Esophagus (tissue), 2 donors: Measurements from ENCODE around the gene MBD3L5. TPM values are rescaled to one million over a fixed set of nuclear protein-coding genes. Genes with fewer than 3 reads are reported as not detected.

Source experiments
- H3K27ac ChIP-seq, 2 donors: one replicate each; pipeline ENCODE4 v1.5.1; 2013; ENCODE audit warnings: low read depth in 2 of 2, mild to moderate bottlenecking in 2 of 2, inconsistent platforms in 1 of 2, low read length in 1 of 2, moderate library complexity in 1 of 2
- H3K27me3 ChIP-seq, 2 donors: one replicate each; pipeline ENCODE4 v1.6.1; 2013; ENCODE audit warnings: low read length in 2 of 2, control low read depth in 1 of 2, mild to moderate bottlenecking in 1 of 2; ENCODE audit not compliant: insufficient read depth in 2 of 2, control insufficient read depth in 1 of 2
- H3K36me3 ChIP-seq, 2 donors: one replicate each; pipeline ENCODE4 v1.6.1; 2013; ENCODE audit warnings: low read length in 1 of 2; ENCODE audit not compliant: control insufficient read depth in 2 of 2, insufficient read depth in 2 of 2
- H3K4me1 ChIP-seq, 2 donors: one replicate each; pipeline ENCODE4 v1.6.1; 2013; ENCODE audit warnings: low read length in 1 of 2; ENCODE audit not compliant: control insufficient read depth in 2 of 2, insufficient read depth in 2 of 2
- H3K4me3 ChIP-seq, 2 donors: one replicate each; pipeline ENCODE4 v1.5.1; 2013; ENCODE audit warnings: low read length in 2 of 2, mild to moderate bottlenecking in 2 of 2, low read depth in 1 of 2, moderate library complexity in 1 of 2
- H3K9me3 ChIP-seq, 2 donors: one replicate each; pipeline ENCODE4 v1.6.1; 2013; ENCODE audit warnings: mild to moderate bottlenecking in 2 of 2, low read depth in 1 of 2, low read length in 1 of 2, moderate library complexity in 1 of 2; ENCODE audit not compliant: control insufficient read depth in 2 of 2, insufficient read depth in 1 of 2
- WGBS, 2 donors: extraction: QIAGEN DNeasy Blood & Tissue Kit; methylation state at CpG; one replicate each; pipeline ENCODE4 v1.1.7; 2013; 5-methylcytosine and 5-hydroxymethylcytosine counted together
- polyA plus RNA-seq, 2 donors: library from polyadenylated mRNA; stranded (reverse); fragments of 200-250 nt; gene quantifications; one replicate each; pipeline ENCODE4 v1.2.3, GENCODE V29; 2013
- donor health status: healthy with polysubstance abuse.
- donor health status: Bipolar disorder and iron deficiency.

The MBD3L5 gene
- polyA plus RNA-seq, 2 donors, result not detected

DNA sequence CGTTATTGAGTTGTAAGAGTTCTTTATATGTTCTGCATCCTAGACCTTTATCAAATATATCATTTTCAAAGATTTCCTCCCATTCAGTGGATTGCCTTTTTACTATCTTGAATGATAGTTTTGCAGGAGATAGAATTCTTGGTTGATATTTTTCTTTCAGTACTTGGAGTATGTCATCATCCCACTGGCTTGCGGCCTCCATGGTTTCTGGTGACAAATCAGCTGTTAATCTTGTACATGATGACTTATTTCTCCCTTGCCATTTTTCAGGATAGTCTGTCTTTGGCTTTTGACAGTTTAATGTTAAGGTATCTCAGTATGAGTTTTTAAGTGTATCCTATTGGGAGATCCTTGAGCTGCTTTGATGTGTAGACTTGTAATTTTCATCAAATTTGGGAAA, 47.6 kb downstream of the MBD3L5 start:
- no peak overlapping the region for H3K27ac ChIP-seq
- H3K36me3 ChIP-seq, result peaks cover 44 to 59% of the 10 kb centered on the region in 2 donors
- no peak overlapping the region for H3K4me3 ChIP-seq
- 97 to 98% methylated on average over 2 of the region's 2 CpGs for WGBS, 2 donors
- H3K9me3 ChIP-seq, result peaks cover 22 to 49% of the 10 kb centered on the region in 2 donors
- no peaks in the 10 kb centered on the region for H3K27me3 ChIP-seq
- H3K4me1 ChIP-seq, result no peaks in the 10 kb centered on the region

Other genes with a start within 250 kb of the MBD3L5 start
- gene ADGRE1, start 143.0 kb upstream of the MBD3L5 start, polyA plus RNA-seq, result under 1 TPM in 1 of 2 donors, not detected in 1; 0.06 TPM
- gene MBD3L2B, start 9.1 kb upstream of the MBD3L5 start, polyA plus RNA-seq, result not detected
- not detected for gene MBD3L4, start 9.6 kb downstream of the MBD3L5 start, polyA plus RNA-seq
- not detected for gene MBD3L2, start 18.7 kb downstream of the MBD3L5 start, polyA plus RNA-seq
- gene MBD3L3, start 28.1 kb downstream of the MBD3L5 start, polyA plus RNA-seq, result not detected
- gene ZNF557, start 39.1 kb downstream of the MBD3L5 start, polyA plus RNA-seq, result 1 to 10 TPM; 1.7 to 2.4 TPM